HG03565 (cell line): ENCODE data around the gene SH2D4B.
"Not testable (repeated sequence)": the region's sequence is repeated elsewhere in the genome, so short reads cannot be mapped to it uniquely, and the experiment has no call there.

Experiments
- ATAC-seq: cut with Tn5 transposase; IDR thresholded peaks from one replicate; pipeline ENCODE4 v1.9.1; 2021; ENCODE audit warnings: mild to moderate bottlenecking, moderate library complexity; ENCODE audit not compliant: unreplicated experiment

Gene SH2D4B

DNA sequence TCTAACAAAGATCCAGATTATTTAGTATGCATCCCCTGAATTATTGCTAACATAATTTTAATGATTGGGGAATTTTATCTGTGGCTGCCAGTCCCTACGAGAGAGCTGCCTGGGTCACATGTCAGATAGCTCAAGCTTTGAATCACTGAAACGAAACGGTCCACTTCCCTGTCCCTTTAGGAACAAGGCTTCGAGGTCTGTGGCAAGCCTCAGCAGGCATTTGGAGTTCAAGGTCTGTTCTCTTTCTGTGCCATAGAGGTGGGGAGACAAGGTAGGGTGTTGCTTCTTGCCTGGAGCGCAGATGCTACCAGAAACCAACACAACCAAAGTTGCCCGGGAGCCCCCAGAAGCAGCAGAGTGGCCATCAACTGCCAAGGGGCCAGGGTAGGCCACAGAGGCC lies 13.9 kb upstream of the SH2D4B start:
- no peak for ATAC-seq

DNA sequence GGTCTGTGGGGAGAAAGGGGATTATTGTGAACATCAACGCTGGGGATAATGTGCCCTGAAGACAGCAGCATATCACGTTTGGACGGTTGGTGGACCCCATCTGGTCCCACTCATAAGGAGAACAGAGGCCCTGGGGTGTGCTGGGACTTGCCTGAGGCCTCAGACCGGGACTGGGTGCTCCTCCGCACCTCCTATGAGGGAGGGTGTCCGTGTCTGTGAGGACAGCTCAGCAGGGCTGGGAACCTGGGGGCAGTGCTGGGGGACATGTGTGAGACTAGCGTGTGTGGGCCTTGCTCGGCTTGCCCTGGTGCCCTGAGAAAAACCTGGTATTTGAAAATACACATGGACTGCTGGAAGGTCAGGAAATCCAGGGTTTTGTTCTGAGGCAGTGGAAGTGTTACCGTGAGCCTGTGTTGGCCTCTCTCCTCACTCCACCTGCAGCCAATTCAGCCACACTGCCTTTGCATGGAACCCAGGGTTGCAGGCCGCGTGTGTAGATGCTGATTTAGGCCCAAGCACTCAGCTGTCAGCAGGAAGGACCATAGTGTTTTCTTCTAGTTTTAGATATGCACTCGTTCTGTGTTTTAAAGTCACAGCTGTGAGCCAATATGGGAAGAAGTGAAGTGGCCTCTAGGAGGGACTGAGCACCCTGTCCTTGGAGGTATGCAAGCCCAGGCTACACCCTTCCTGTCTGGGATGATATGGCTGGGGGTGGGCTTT lies 13.4 kb upstream of the SH2D4B start:
- no peak for ATAC-seq

DNA sequence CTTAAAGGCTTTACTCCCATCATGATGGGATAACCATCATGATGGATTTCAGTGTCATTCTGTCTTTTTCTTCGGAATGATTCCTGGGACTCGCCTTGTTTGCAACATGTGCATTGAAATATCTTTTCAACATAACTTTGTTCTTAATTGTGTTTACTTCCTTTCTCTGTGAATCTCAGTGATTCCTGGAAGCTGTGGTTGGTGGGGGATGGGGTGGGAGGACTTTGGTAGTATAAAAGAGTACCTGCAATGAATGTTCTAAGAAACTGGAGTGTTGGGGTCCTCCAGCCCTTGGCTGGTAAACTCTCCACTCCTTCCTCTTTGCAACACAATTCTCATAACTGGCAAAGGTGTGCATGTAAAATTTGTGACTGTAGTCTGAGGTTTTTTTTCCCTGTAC lies 11.5 kb upstream of the SH2D4B start:
- ATAC-seq, result no peak

DNA sequence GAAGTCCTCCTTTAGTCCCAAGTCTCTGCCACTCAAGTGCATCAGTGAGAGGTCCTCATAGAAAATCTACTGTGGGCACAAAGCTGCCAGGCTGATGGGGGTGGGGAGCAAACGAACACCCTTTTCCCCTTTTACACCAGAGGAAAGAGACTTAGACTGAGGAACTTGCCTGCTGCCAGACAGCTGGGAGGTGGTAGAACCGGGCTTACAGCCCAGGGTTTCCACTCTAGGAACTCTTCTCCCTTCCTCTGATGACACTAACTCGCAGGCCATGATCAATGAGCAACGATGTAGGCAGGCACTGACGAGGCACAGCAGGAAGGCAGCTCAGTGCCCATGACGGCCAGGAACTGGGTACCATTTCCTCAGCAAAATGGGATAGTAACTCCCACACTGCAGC lies 11.0 kb upstream of the SH2D4B start:
- ATAC-seq, result no peak

DNA sequence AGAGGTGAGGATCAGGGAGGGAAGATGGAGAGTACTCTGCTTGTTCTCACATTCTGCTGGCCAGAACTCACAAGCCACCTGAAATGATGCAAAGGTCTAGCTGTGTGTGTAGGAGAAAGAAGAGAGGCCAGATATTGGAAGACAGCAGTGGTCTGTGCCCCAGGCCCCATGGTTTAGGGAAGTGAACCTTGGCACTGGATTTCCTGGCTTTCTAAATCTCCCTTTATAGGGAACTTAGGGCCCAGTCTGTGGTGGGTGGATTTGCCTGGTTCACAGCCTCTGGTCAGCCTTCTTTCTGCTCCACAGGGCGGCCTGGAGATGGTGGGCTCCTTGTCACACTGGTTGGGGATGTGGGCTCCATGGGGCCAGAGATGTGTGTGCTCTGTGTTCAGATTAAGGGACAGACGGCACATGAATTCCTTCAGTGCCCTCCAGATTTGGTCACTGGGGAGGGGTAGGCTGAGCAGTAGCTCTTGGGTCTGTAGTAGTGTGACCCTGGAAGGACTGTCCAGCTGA lies 9.5 kb upstream of the SH2D4B start:
- ATAC-seq, result no peak

DNA sequence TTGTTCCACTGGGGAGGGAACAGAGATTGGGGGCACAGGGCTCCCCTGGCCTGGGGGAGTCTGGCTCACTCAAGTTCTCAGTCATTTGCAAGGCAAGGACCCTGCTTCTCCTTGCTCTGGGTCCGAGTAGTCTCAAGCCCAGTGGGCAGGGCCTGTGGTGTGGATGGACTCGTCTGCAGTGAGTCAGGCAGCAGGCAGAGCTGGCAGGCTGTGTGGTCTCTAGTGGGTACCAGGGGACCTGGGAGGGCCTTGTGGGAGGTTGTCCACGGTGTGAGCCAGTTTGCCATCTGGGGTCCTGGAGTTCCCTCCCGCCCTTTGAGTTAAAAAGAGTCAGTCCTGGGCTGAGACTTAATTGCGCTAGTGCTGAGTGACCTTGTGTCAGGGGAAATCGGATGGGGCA lies 8.8 kb upstream of the SH2D4B start:
- no peak for ATAC-seq

DNA sequence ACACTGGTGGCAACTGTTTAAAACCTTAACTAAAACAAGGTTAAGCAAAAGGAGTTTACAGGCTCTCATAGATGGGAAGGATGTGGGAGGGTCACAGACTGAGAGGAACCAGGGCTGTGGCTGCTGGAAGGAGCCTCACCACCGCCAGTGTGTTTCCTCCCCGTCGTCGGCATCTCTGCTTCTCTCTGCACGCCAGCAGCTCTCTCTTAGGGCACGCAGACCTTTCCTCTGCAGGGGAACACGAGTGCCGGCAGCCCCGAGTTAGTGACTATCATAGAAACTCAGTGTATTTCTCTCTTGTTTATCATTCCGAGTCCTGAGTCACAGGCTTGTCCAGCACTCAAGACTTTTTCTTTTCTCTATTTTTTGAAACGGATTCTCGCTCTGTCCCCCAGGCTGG lies 8.1 kb upstream of the SH2D4B start:
- no peak for ATAC-seq

DNA sequence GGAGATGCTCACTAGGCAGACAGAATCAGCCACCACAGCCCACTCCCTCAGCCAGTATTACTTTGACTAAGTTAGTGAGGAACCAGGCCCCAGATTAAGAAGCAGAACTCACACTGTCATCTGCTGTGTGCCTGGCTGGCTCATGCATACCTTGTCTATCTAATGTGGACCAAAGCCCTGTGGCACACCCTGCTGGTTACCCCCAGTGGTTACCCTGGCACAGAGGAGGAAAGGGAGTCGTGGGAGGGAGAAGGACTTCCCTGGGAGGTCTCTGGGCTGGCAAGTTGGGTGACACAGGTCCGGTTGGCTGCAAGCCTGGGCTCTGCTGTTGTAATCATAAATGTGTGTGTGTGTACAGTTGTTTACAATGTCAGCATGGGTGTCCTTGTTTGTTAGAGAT lies 7.5 kb upstream of the SH2D4B start:
- ATAC-seq, result peak; percentile 53

DNA sequence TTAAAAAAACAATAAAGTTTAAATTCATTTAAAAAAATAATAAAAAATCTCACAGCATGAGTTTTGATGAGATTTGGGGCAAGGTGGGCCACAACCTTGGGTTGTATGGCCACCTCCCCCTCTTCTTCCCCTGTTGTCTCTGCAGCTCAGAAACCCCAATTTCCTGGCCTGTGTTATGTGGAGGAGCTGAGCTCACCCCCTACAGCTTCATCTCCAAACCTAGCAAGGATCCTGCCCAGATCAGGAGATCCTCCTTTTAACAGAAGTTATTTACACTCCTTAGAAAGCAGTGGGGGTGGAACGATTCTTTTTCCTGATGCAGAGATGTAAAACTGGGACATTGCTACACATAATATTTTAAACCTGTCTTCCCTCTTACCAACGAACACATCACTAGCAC lies 6.9 kb upstream of the SH2D4B start:
- ATAC-seq, result no peak

DNA sequence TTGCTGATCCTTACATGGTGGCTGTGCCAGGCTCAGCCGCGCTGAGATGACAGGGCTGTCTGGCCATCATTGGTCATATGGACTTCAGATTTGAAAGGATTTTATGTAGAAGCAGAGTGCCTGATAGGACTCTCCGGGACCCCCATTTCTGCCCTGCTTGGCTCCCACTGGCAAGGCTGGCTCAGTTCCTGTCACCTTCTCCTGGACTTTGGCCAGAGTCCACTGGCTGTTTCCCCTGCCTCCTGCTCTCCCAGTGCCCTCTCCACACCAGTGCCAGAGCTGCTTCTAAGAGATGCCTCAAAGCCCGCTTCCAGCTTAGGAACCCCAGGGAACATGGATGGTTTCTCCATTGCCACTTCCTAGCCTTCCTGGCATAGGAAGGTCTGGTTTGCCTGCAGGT lies 5.1 kb upstream of the SH2D4B start:
- no peak for ATAC-seq

DNA sequence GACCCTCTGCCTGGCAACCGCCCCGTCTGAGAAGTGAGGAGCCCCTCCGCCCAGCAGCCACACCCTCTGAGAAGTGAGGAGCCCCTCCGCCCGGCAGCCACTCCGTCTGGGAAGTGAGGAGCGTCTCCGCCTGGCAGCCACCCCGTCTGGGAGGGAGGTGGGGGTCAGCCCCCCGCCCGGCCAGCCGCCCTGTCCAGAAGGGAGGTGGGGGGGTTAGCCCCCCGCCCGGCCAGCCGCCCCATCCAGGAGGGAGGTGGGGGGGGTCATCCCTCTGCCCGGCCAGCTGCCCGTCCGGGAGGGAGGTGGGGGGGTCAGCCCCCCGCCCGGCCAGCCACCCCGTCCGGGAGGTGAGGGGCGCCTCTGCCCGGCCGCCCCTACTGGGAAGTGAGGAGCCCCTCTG lies 3.6 kb upstream of the SH2D4B start:
- ATAC-seq, result not testable (repeated sequence)

DNA sequence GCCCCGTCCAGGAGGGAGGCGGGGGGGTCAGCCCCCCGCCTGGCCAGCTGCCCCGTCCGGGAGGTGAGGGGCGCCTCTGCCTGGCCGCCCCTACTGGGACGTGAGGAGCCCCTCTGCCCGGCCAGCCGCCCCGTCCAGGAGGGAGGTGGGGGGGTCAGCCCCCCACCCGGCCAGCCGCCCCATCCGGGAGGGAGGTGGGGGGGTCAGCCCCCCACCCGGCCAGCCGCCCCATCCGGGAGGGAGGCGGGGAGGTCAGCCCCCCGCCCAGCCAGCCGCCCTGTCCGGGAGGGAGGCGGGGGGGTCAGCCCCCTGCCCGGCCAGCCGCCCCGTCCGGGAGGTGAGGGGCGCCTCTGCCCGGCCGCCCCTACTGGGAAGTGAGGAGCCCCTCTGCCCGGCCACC lies 3.1 kb upstream of the SH2D4B start:
- ATAC-seq, result not testable (repeated sequence)

DNA sequence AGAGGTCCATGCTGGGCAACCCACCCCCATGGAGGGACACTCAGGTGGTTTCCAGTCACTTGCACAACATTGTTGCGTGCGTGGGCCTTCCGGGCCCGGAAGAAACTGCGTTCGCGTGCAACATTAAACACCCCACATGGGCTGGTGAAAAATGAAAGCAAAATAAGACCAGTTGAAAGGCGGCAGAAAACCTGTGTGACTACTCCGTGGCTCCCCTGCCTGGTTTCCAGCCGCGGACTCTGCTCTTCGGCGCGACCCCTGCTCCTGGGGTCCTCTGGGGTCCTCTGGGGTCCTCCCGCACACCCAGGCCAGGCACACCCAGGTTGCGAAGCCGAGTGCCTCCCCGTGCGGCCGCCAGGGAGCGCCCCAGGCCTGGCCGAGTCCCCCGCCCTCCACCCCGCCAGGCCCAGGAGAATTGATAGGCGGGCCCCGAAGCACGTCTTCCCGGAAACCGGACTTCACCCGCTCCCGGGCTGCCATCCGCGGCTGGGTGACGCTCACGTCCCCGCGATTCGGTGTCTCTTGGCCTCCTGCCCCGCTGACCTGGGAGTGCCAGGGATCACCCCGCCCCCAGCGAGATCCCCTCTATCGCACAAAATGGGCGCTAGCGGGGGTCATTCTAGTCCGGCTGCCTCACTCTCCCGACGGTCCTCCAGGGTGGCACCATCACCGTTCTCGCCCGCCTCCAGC lies 1.9 kb upstream of the SH2D4B start:
- peak; percentile 62 for ATAC-seq

DNA sequence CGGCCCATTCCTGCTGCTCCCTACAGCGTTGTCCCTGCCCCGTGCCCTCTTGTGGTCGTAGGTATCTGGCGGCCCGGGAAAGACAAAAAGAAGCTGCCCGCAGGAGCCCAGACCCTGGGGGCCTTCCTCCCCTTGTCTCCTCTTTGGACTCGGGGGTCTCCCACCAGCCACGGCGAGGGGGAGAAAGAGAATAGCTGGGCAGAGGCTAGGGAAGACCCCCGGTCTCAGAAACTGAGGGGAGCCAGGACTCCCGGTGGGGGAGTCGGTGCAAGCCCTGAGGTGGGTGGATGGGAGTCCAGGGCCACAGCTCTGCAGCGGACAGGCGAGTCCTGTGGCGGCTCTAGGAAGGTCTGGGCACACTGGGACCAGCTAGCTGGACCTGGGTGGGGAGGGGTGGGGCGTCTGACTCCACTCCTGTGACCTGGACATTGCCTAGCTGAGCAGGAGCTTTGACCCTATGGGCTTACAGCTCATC lies 1.3 kb upstream of the SH2D4B start:
- no peak for ATAC-seq

DNA sequence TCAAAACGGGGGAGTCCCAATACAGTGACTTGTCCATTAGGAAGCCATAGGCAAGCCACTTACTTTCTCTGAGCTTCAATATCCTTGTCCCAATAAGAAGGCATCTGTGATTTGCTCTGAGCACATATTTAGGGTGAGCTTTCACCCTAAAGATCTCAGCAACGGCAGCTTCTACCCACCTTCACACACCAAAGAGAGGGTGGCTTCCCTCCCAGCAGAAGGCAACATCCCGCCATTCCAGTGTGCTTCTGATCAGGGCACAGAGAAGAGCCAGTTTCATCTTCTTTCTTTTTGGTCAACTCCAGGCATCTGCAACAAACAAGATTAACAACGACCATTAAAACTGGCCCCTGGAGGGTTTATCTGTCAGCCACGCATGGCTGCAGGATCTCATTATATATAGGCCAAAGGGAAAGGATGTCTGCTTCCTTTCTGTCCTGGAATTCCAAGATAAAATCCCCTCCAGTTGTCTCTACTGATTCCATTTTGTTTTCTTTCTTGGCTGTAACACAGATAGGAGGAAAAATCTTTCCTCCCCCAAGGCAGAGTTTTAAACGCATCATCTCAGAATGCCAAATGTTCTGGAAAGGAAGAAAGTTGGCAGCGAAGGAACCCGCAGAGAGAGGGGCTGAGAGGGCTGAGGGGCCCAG lies 491 bp upstream of the SH2D4B start:
- no peak for ATAC-seq

DNA sequence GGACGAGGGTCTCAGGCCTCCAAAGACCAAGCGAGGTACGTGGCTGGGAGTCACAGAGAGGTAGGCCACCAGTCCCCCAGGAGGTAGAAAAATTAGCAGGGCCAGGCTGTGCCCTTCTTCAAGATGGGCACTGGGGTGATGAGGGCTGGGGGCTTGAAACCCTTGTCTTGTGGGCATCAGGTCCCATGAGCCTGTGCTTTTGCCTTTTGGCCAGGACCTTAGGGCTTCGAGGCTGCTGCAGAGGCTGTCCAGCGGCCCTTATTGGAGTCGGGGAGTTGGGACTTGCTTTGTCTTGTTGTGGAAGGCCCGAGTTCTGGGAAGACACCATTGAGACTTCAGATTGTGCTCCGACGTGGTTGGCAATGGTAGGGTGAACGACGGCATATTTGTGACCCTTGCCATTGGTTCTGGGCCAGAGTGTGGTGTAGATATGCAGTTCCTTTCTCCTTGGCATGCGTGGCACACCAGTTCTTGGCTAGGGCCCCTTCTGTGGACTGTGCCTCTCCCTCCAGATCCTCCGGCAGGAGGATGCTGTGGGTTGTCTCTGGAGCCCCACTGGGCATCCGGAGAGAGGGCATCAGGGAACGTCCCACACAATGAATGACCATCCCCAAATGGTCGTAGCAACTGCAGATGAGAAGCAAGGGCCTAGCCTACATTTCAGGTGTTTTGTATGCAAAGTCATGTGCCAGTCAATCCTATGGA lies 931 bp downstream of the SH2D4B start:
- ATAC-seq, result no peak

DNA sequence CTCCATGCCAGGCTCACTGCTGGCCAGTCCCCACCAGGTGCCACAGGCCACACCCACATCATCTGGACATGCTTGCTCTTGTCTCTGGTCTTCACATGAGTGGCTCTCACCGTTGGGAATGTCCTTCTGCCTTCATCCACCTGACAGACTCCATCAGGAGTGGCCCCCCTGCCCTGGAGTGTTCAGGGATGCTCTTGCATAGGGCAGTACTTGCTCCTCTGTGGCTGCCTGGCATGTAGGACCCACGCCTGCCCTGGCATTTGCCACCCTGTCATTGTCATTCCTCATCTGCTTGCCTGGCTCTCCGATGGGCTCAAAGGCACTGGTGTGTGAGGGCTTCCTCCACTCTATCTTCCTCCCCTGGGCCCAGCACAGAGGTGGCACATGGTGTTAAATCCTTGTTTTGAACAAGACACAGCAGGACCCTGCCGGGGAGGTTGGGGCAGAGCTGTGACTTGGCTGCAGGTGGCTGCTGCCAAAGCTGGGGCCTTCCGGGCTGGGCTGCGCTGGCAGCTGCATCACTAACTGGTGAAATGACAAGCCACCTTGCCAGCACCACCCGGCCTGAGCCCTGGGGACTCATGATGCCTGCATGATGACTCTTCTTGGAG lies 1.8 kb downstream of the SH2D4B start:
- ATAC-seq, result no peak

DNA sequence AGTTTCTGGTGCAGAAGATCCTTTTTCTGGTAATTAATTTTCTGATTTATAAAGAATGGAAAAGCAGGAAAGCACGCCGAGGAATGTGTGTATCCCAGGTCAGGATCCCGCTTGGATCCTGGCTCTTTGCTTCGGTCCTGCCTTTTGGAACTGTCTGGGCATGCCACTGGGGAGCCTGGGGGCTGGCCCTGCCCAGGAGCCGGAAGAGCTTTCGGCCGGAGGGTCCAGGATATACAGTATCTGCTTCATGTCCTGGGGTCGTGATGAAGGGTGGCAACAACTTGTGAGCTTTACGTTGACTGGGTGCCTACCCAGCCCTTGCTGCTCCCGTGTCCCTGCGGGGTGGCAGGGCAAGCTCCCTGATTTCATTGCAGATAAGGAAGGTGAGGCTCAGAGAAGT lies 2.4 kb downstream of the SH2D4B start:
- no peak for ATAC-seq

DNA sequence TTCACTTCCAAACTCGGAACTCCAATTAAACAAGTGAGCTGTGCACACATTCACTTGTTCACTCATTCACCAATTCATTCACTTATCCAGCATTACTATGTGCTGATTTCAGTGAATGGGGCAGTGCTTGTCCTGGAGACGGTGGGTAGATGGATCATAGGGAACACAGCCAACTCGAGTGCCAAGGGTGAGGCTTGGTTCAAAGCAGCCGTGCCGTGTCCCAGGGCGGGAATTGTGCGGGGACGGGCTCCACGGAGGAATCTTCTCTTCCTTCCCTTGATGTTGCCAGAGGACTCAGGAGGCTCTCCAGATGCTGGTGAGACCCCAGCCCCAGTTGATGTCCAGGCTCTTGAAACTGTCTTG lies 2.9 kb downstream of the SH2D4B start:
- ATAC-seq, result no peak

DNA sequence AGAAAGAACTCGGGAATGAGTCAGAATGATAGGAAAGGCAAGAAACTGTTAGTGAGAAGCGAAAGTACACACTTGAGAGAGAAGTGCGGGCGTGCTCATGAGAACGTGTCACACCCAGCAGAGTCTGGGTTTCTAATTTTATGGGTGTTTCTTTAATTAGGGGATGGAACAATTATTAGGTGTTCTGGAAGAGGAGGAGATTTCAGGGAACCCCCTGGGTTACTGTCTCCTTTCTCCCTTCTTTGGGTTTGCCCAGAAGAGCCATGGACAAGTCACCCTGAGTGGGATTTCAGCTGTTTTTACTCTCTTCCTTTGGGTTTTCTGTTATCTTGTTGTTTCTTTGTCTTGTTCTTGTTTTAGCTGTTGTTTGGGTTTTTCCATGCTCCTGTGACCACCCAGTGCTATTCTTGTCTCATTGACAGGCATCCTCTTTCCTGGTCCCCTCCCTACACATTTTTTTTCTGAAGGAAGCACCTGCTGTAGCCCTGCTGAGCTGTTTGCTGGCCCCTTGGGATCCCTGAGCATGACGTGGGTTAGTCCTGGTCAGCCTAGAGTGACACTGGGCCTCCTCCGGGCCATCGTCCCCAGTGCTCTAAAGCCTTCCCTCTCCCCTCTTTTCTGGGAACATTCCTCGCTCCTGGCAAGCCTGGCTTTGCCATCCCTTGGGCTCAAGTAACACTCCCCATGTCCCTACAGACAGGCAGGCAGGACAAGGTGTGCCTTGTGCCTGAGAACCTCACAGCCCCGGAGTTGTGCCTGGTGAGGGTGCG lies 3.5 kb downstream of the SH2D4B start:
- ATAC-seq, result peak; percentile 68
